GM19099 (cell line): ENCODE data around the gene LMNTD2.

Experiments
- POLR2A ChIP-seq: IDR thresholded peaks from 3 replicates; pipeline ENCODE4 v1.6.1; 2011; ENCODE audit warnings: low read depth; ENCODE audit not compliant: insufficient read length; ENCODE audit errors: extremely low read depth

LMNTD2 gene

GRCh38 chr11:563066-563811 is 2.7 kb upstream of the LMNTD2 start:
- TF ChIP-seq POLR2A: no peak

- TF ChIP-seq POLR2A: no peak
These were observed 1.6 kb upstream of the LMNTD2 start for GRCh38 chr11:562046-562645.

- no peak for TF ChIP-seq POLR2A
These were observed 838 bp upstream of the LMNTD2 start for GRCh38 chr11:561148-562003.

GRCh38 chr11:559712-560304 is 730 bp downstream of the LMNTD2 start:
- no peak for TF ChIP-seq POLR2A

GRCh38 chr11:559020-559620 is 1.4 kb downstream of the LMNTD2 start:
- TF ChIP-seq POLR2A: no peak

- no peak for TF ChIP-seq POLR2A
These were observed 2.0 kb downstream of the LMNTD2 start for GRCh38 chr11:558503-558902.

GRCh38 chr11:557328-558132 is 3.0 kb downstream of the LMNTD2 start:
- no peak for TF ChIP-seq POLR2A

GRCh38 chr11:556662-557256 is 3.8 kb downstream of the LMNTD2 start:
- no peak for TF ChIP-seq POLR2A

GRCh38 chr11:555780-556661 is 4.5 kb downstream of the LMNTD2 start:
- no peak for TF ChIP-seq POLR2A

- no peak for TF ChIP-seq POLR2A
These were observed 5.2 kb downstream of the LMNTD2 start for GRCh38 chr11:555227-555779.

- no peak for TF ChIP-seq POLR2A
These were observed 5.9 kb downstream of the LMNTD2 start for GRCh38 chr11:554428-555226.

GRCh38 chr11:553988-554340 is 6.6 kb downstream of the LMNTD2 start:
- no peak for TF ChIP-seq POLR2A
